Raji (cell line): ENCODE measurements around the gene CAMK2A.

Source experiments
- POLR2A ChIP-seq: IDR thresholded peaks from 2 replicates; pipeline ENCODE4 v1.6.1; 2011; ENCODE audit warnings: low read depth, low read length, control low read depth; ENCODE audit not compliant: insufficient read depth

CAMK2A gene

GRCh38 chr5:150306775-150307174 lies 17.2 kb upstream of the CAMK2A start:
- no peak for TF ChIP-seq POLR2A

DNA sequence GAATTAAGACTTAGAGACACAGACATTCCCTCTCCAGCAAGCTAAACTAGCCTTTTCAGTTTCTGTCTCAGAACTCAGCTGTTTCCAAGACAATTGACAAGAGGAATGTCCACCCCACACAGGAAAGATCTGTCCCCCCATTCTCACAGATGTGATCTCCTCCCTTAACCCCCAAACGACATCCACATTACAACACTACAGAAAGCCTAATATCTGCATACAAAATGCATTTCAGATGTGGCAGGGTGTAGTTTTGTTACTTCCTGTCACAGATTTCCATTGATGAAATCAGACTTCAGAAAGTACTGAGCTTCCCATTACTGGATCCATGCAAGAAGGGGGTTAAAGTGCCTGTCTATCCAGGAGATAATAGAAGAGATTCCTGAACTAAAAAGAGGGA lies 16.0 kb upstream of the CAMK2A start:
- TF ChIP-seq POLR2A = no peak

DNA sequence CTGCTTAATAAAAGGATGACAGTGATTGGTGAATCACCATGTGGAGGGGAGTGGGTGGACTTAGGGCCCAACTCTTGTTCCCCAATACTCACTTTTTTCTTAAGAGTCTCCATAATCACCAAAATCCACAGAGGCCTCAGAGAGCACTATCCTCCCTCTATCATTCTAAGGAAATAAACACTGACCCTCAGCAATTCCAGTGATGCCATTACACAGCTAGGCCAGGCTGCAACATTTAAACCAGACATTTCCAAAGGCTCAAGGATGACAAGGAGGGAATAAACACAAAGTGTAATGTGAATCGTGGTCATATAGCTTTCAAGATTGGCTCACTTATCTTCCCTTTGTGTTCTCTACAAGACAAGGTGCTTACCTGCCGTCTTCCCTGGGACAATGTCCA lies 15.5 kb upstream of the CAMK2A start:
- no peak for TF ChIP-seq POLR2A

DNA sequence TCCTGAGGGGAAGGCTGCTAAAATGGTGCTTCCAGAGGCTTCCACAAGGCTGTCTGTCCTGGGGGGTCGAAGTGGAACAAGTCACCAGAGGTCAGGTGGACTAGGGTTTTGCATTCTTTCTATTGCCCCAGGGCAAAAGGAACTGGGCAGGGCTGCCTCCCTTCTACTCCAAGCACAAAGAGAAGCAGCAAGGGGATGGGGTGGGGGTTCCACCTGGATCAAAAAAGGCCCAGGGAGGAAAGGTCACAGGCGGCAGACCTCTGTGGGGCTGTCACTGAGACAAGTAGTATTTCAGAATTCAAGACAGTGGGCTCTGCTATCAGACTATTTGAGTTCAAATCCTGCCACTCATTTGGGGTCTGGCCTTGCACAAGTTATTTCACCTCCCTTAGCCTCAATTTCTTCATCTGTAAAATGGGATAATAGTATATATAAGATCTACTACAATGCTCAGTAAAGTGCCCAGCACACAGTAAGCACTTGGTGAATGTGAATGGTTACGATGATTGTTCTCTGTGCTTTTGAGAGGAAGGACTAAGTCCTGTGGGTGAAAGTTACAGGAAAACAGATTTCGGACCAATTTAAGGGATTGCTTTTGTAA lies 15.0 kb upstream of the CAMK2A start:
- no peak for TF ChIP-seq POLR2A

GRCh38 chr5:150303660-150304386 lies 14.2 kb upstream of the CAMK2A start:
- no peak for TF ChIP-seq POLR2A

- TF ChIP-seq POLR2A = no peak
Measured at GRCh38 chr5:150303070-150303615, 13.6 kb upstream of the CAMK2A start.

- no peak for TF ChIP-seq POLR2A
Measured at GRCh38 chr5:150302301-150303069, 12.9 kb upstream of the CAMK2A start, which contains the start of gene ARSI. Gene ARSI (minus strand): TSS chr5:150302905. CDS start chr5:150302373, 532 bp downstream.

- TF ChIP-seq POLR2A = no peak
Measured at GRCh38 chr5:150301901-150302300, 12.3 kb upstream of the CAMK2A start.

- TF ChIP-seq POLR2A = no peak
Measured at GRCh38 chr5:150301170-150301505, 11.6 kb upstream of the CAMK2A start.

GRCh38 chr5:150300496-150301169 lies 11.1 kb upstream of the CAMK2A start:
- TF ChIP-seq POLR2A = no peak

GRCh38 chr5:150299571-150300327 lies 10.2 kb upstream of the CAMK2A start:
- TF ChIP-seq POLR2A = no peak

DNA sequence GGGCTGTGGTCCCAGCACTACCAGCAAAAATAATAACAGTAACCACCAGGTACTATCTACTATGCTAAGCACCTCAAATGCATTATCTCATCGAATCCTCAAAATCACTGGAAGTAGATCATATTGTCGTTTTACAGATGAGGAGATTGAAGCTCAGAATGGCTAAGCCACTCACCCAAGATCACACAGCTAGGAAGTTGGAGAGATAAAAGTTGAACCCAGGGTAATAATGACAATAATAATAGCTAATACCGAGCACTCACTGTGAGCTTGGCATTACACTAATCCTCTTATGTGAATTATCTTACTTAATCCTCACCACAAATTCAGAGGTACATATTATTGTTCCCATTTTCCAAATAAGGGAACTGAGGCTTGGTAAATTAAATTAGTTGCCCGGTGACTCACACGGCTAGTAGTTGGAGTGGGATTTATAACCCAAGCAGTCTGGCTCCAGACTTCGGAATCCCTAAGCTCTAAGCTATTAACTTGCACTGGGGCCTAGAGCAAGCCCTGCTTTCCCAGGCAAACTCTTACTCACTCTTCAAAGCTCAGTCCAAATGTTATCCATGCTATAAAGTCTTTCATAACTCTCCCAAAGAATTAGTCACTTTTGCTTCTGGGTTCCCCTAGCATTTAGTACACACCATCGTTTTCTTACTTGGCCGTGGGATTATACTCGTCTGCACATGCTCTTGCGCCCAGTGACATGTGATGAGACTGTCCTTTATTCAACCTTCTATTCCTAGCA lies 9.3 kb upstream of the CAMK2A start:
- no peak for TF ChIP-seq POLR2A

DNA sequence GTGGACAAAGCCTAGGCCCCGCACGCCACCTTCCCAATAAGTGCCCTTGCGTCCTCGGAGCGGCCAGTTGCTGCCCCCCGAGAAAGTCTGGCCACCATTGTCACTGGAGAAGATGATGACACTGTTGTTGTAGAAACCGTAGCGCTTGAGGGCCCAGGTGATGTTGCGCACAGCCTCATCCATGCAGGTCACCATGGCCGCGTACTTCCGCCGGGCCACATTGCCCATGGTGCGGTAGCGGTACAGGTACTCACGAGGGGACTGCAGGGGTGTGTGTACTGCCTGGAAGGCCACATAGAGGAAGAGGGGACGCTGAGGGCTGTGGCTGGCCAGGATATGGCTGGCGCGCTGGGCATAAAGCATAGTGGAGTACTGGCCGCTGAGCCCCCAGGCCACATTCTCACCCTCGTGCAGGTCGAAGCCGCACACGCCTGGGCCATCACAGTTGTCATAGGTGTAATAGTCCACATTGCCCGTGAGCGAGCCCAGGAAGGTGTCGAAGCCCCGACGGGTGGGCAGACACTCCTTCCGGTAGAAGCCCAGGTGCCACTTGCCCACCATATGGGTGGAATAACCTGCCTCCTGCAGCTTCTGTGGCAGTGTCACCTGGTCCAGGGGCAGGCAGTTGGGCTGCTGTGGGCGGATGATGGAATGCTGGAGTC lies 8.5 kb upstream of the CAMK2A start:
- no peak for TF ChIP-seq POLR2A

- no peak for TF ChIP-seq POLR2A
Measured at GRCh38 chr5:150297236-150297890, 7.8 kb upstream of the CAMK2A start.
